HepG2 (cell line): ENCODE measurements around the gene TRAIP.

Source experiments
- CBX1 ChIP-seq: IDR thresholded peaks from one replicate; pipeline ENCODE4 v1.6.1; 2016; ENCODE audit warnings: antibody characterized with exemption, low read depth
- EP300 ChIP-seq, 3 experiments: sonication (generic) in 1 of 3; formaldehyde crosslinking in 1 of 3; IDR thresholded peaks; 2 replicates each; pipeline versions ENCODE4 v1.5.1 to v1.6.1; 2011 to 2020; ENCODE audit warnings: low read depth in 2 of 3, low read length in 2 of 3, borderline replicate concordance in 1 of 3, improper control_type of control experiment in 1 of 3, mild to moderate bottlenecking in 1 of 3, missing genetic modification reagents in 1 of 3, moderate library complexity in 1 of 3
- EZH2 ChIP-seq: conservative IDR thresholded peaks from 2 replicates; pipeline ENCODE4 v1.6.1; 2012; ENCODE audit warnings: mild to moderate bottlenecking, low read depth, low read length, moderate library complexity
- FOXA3 ChIP-seq: IDR thresholded peaks from 2 replicates; pipeline ENCODE4 v1.6.1; 2016; ENCODE audit warnings: missing genetic modification reagents, missing compliant biosample characterization
- HDAC1 ChIP-seq: sonication (generic); formaldehyde crosslinking; IDR thresholded peaks from 2 replicates; pipeline ENCODE4 v1.5.1; 2020; ENCODE audit warnings: mild to moderate bottlenecking, missing genetic modification reagents
- JUNB ChIP-seq: sonication (generic); formaldehyde crosslinking; IDR thresholded peaks from 2 replicates; pipeline ENCODE4 v1.8.0; 2022; ENCODE audit warnings: missing genetic modification reagents, mild to moderate bottlenecking, borderline replicate concordance
- KAT2B ChIP-seq: fragments of 150-350 bp; IDR thresholded peaks from 2 replicates; pipeline ENCODE4 v1.6.1; 2014; ENCODE audit warnings: low read depth, low read length, borderline replicate concordance
- MAFK ChIP-seq, 2 experiments: IDR thresholded peaks in 1 of 2; conservative IDR thresholded peaks in 1 of 2; 2 replicates each; pipeline ENCODE4 v1.6.1; 2011; ENCODE audit warnings: improper control_type of control experiment in 2 of 2, low read length in 2 of 2
- SP1 ChIP-seq, 2 experiments: fragments of 450-650 bp in 1 of 2; sonication (generic) in 1 of 2; formaldehyde crosslinking in 1 of 2; IDR thresholded peaks; 2 replicates each; pipeline versions ENCODE4 v1.4.0 to v1.6.1; 2016 to 2020; ENCODE audit warnings: missing genetic modification reagents in 1 of 2
- ZNF317 ChIP-seq: sonication (generic); formaldehyde crosslinking; IDR thresholded peaks from 2 replicates; pipeline ENCODE4 v1.5.0; 2020; ENCODE audit warnings: mild to moderate bottlenecking, missing genetic modification reagents
- ZNF350 ChIP-seq: sonication (generic); formaldehyde crosslinking; IDR thresholded peaks from 2 replicates; pipeline ENCODE4 v1.4.0; 2020; ENCODE audit warnings: mild to moderate bottlenecking, low read depth, missing genetic modification reagents, borderline replicate concordance
- ZNF747 ChIP-seq: sonication (generic); formaldehyde crosslinking; IDR thresholded peaks from 2 replicates; pipeline ENCODE4 v1.8.1; 2023; ENCODE audit warnings: missing genetic modification reagents, mild to moderate bottlenecking, borderline replicate concordance
- TF ChIP-seq, protein P1 (sequence below): sonication (generic); formaldehyde crosslinking; IDR thresholded peaks from 2 replicates; pipeline ENCODE4 v1.5.0; 2020; ENCODE audit warnings: mild to moderate bottlenecking, missing genetic modification reagents, moderate library complexity

DNA sequence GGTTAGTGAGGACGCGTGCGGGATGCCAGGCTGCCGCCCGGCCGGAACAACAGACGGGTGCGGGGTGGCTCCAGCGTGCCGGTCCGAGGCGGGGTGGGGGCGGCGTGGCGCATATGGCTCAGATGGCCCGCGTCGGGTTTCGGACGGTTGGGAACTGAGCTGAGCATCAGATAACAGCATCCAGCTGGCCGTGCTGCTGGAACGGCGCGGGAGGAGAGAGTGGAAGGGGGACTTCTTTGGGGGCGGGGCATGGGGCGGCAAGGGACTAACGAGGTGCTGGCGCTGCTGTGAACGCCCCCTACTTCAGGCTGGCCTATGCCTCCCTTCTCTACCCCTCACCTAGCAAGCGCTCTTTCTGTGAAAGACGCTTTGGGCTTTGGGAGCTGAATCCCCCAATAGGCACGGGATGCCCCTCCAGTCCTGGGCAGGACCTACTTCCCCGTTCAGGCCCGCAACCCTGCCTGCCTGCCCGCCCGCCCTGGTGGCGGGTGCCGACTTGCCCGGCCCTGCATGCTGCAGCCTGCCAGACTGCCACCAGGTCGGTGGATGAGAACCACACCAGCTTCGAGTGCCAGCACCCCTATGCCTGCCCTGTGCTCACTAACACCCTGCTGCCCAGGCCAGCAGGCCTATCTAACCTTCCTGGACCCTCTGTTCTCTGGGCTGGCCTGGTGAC is 52.8 kb downstream of the TRAIP start:
- TF ChIP-seq, protein P1, sequence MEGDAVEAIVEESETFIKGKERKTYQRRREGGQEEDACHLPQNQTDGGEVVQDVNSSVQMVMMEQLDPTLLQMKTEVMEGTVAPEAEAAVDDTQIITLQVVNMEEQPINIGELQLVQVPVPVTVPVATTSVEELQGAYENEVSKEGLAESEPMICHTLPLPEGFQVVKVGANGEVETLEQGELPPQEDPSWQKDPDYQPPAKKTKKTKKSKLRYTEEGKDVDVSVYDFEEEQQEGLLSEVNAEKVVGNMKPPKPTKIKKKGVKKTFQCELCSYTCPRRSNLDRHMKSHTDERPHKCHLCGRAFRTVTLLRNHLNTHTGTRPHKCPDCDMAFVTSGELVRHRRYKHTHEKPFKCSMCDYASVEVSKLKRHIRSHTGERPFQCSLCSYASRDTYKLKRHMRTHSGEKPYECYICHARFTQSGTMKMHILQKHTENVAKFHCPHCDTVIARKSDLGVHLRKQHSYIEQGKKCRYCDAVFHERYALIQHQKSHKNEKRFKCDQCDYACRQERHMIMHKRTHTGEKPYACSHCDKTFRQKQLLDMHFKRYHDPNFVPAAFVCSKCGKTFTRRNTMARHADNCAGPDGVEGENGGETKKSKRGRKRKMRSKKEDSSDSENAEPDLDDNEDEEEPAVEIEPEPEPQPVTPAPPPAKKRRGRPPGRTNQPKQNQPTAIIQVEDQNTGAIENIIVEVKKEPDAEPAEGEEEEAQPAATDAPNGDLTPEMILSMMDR: no peak
- TF ChIP-seq SP1 (IDR thresholded peaks at IDR 0.05) (no peak), SP1 (CRISPR knock-in tag; IDR thresholded peaks at IDR 0.05) (no peak), HDAC1 (no peak), CBX1 (no peak), EZH2 (no peak), ZNF350 (CRISPR knock-in tag) (no peak), ZNF747 (no peak), ZNF317 (no peak), FOXA3 (CRISPR knock-in tag) (no peak), JUNB (CRISPR knock-in tag) (no peak), KAT2B (no peak), EP300 (IDR thresholded peaks at IDR 0.05; ENCODE audit: low read depth in 2 of 2, low read length in 2 of 2) (no peak), EP300 (CRISPR knock-in tag; IDR thresholded peaks at IDR 0.05; ENCODE audit: borderline replicate concordance) (no peak), MAFK (conservative IDR thresholded peaks at IDR 0.05 in 1 of 2, IDR thresholded peaks at IDR 0.05 in 1 of 2; ENCODE audit: low read length in 2 of 2) (no peak)
